ENCODE measurements around the gene CELA2B. TPM values are rescaled to one million over a fixed set of nuclear protein-coding genes. Genes with fewer than 3 reads are reported as not detected.

CELA2B gene
- total and polyA plus RNA-seq, 9 of the 15 experiments (the other 6 are each of a cell fraction or from before 2014, with no cell fraction given): 0.25 to 2.1 (median 0.38) TPM; not detected in 5

DNA sequence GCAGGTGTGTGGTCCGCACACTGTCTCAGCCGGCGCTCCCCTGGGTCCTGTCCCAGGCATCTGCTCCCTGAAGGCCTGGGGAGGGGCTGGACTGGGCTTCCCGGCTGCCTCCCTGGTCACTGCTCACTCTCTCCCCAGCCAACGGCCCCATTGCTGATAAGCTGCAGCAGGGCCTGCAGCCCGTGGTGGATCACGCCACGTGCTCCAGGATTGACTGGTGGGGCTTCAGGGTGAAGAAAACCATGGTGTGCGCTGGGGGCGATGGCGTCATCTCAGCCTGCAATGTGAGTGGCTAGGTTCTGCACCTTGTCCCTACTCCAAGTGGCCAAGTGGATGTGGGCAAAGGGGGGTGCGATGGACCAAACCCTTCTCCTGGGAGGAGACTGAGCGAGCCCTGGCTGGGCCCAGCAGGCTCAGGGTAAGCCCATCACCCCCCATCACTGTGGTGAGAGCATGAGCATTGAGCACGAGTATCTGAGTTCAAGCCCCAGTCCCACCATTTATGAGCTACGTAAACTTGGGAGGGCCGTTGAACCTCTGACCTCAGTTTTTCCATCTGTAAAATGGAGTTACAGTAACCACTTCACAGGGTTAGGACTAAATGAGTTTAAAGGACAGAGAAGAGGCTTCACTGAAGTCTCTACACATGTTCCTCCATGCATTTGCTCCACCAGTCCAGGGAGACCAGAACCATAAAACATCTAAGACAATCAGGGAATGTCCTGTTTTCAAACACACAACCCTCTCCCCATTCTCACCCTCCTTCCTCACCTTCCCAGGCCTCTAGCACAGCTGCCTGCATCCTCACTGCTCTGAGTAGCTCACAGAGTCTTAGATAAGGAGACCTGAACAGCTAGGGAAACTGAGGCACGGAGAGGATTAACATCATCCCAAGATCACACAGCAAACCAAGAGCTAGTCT lies 31.2 kb upstream of the CELA2B start (continued):
- TF ChIP-seq, protein P1, sequence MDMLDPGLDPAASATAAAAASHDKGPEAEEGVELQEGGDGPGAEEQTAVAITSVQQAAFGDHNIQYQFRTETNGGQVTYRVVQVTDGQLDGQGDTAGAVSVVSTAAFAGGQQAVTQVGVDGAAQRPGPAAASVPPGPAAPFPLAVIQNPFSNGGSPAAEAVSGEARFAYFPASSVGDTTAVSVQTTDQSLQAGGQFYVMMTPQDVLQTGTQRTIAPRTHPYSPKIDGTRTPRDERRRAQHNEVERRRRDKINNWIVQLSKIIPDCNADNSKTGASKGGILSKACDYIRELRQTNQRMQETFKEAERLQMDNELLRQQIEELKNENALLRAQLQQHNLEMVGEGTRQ (CRISPR knock-in tag; IDR thresholded peaks at IDR 0.05): peak; percentile 64
- TF ChIP-seq, protein P2, sequence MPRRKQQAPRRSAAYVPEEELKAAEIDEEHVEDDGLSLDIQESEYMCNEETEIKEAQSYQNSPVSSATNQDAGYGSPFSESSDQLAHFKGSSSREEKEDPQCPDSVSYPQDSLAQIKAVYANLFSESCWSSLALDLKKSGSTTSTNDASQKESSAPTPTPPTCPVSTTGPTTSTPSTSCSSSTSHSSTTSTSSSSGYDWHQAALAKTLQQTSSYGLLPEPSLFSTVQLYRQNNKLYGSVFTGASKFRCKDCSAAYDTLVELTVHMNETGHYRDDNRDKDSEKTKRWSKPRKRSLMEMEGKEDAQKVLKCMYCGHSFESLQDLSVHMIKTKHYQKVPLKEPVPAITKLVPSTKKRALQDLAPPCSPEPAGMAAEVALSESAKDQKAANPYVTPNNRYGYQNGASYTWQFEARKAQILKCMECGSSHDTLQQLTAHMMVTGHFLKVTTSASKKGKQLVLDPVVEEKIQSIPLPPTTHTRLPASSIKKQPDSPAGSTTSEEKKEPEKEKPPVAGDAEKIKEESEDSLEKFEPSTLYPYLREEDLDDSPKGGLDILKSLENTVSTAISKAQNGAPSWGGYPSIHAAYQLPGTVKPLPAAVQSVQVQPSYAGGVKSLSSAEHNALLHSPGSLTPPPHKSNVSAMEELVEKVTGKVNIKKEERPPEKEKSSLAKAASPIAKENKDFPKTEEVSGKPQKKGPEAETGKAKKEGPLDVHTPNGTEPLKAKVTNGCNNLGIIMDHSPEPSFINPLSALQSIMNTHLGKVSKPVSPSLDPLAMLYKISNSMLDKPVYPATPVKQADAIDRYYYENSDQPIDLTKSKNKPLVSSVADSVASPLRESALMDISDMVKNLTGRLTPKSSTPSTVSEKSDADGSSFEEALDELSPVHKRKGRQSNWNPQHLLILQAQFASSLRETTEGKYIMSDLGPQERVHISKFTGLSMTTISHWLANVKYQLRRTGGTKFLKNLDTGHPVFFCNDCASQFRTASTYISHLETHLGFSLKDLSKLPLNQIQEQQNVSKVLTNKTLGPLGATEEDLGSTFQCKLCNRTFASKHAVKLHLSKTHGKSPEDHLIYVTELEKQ (CRISPR knock-in tag; IDR thresholded peaks at IDR 0.05): no peak
- TF ChIP-seq HMGN3 (IDR thresholded peaks at IDR 0.05; ENCODE audit: borderline replicate concordance, extremely low read depth, insufficient read length, low read depth, low read length) (peak; percentile 45), SIX5 (IDR thresholded peaks at IDR 0.05; ENCODE audit: borderline replicate concordance in 1 of 2, insufficient read depth in 1 of 2, low read depth in 1 of 2, low read length in 2 of 2) (no peak), KDM1A (IDR thresholded peaks at IDR 0.05) (peak; percentile 91 to 96), JUND (IDR thresholded peaks at IDR 0.05; ENCODE audit: borderline replicate concordance, low read depth, low read length) (no peak), JUND (tag; IDR thresholded peaks at IDR 0.05; ENCODE audit: borderline replicate concordance, low read depth, low read length) (peak; percentile 48; the same call in 2 of the 3 replicates), ZFX (CRISPR knock-in tag; IDR thresholded peaks at IDR 0.05) (peak; percentile 83)
- TF ChIP-seq, protein P3, sequence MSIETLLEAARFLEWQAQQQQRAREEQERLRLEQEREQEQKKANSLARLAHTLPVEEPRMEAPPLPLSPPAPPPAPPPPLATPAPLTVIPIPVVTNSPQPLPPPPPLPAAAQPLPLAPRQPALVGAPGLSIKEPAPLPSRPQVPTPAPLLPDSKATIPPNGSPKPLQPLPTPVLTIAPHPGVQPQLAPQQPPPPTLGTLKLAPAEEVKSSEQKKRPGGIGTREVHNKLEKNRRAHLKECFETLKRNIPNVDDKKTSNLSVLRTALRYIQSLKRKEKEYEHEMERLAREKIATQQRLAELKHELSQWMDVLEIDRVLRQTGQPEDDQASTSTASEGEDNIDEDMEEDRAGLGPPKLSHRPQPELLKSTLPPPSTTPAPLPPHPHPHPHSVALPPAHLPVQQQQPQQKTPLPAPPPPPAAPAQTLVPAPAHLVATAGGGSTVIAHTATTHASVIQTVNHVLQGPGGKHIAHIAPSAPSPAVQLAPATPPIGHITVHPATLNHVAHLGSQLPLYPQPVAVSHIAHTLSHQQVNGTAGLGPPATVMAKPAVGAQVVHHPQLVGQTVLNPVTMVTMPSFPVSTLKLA (conservative IDR thresholded peaks at IDR 0.05): peak; percentile 80 to 91
- TF ChIP-seq, protein P4, sequence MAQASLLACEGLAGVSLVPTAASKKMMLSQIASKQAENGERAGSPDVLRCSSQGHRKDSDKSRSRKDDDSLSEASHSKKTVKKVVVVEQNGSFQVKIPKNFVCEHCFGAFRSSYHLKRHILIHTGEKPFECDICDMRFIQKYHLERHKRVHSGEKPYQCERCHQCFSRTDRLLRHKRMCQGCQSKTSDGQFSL (CRISPR knock-in tag; IDR thresholded peaks at IDR 0.05): peak; percentile 70; the same call in 1 of the 2 replicates
- TF ChIP-seq, protein P4 (tag; IDR thresholded peaks at IDR 0.05): no peak
- TF ChIP-seq, protein P5, sequence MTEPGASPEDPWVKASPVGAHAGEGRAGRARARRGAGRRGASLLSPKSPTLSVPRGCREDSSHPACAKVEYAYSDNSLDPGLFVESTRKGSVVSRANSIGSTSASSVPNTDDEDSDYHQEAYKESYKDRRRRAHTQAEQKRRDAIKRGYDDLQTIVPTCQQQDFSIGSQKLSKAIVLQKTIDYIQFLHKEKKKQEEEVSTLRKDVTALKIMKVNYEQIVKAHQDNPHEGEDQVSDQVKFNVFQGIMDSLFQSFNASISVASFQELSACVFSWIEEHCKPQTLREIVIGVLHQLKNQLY (CRISPR knock-in tag; conservative IDR thresholded peaks at IDR 0.05): no peak
